ENCODE results near the gene GNA12. TPM values are rescaled to one million over a fixed set of nuclear protein-coding genes. Genes with fewer than 3 reads are reported as not detected.

Gene GNA12
- total RNA-seq, 3 donors from 2014 or later (not counting 1 experiment from before 2014, with no cell fraction given) = 12.6 to 20.2 (median 19.5) TPM

DNA sequence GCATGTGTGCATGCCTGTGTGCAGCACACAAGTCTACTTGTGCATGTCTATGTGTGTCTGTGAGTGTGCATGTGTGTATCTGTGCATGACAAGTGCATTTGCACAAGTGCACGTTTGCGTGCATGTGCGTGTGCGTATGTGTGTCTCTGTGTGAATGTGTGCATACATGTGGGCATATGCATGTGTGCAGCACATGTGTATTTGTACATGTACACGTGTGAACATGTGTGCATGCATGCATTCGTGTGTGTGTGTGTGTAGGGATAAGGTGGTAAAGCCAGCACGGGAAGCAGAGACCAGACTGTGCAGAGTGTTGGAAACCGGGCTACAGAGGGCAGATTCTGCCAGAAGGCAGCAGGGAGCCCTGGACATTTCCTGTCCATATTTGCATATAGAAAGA lies 35.9 kb upstream of the GNA12 start:
- H3K36me3 ChIP-seq (ENCODE audit: control insufficient read depth, insufficient read depth, low read length) = no peaks in the 10 kb centered on the region
- intact Hi-C loops (cut with micrococcal nuclease) = no loop called here
- TF ChIP-seq, protein P1, sequence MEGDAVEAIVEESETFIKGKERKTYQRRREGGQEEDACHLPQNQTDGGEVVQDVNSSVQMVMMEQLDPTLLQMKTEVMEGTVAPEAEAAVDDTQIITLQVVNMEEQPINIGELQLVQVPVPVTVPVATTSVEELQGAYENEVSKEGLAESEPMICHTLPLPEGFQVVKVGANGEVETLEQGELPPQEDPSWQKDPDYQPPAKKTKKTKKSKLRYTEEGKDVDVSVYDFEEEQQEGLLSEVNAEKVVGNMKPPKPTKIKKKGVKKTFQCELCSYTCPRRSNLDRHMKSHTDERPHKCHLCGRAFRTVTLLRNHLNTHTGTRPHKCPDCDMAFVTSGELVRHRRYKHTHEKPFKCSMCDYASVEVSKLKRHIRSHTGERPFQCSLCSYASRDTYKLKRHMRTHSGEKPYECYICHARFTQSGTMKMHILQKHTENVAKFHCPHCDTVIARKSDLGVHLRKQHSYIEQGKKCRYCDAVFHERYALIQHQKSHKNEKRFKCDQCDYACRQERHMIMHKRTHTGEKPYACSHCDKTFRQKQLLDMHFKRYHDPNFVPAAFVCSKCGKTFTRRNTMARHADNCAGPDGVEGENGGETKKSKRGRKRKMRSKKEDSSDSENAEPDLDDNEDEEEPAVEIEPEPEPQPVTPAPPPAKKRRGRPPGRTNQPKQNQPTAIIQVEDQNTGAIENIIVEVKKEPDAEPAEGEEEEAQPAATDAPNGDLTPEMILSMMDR (IDR thresholded peaks at IDR 0.05) = no peak
- peaks cover 13% of the 10 kb centered on the region for H3K4me1 ChIP-seq (ENCODE audit: control insufficient read depth, insufficient read depth, low read length)
- ATAC-seq (no peak), DNase-seq (no peak)
- H3K27ac ChIP-seq (ENCODE audit: low read length) = no peak overlapping the region
- no peak overlapping the region for H3K4me3 ChIP-seq (ENCODE audit: low read length)
- Mint-ChIP-seq H3K9me3 (no peaks in the 10 kb centered on the region), H3K27me3 (ENCODE audit: low read depth in 2 of 2) (peaks cover 0 to 4% of the 10 kb centered on the region in 2 donors), H3K36me3 (no peaks in the 10 kb centered on the region), H3K27ac (no peak overlapping the region), H3K4me3 (no peak overlapping the region), H3K4me1 (peaks cover 11 to 12% of the 10 kb centered on the region in 2 donors)
- no peaks in the 10 kb centered on the region for H3K9me3 ChIP-seq (ENCODE audit: control insufficient read depth, insufficient read depth, low read length)
- H3K27me3 ChIP-seq (ENCODE audit: control insufficient read depth, insufficient read depth, low read length) = no peaks in the 10 kb centered on the region
- 92% methylated on average over 8 of the region's 8 CpGs for WGBS (ENCODE audit: insufficient coverage)

DNA sequence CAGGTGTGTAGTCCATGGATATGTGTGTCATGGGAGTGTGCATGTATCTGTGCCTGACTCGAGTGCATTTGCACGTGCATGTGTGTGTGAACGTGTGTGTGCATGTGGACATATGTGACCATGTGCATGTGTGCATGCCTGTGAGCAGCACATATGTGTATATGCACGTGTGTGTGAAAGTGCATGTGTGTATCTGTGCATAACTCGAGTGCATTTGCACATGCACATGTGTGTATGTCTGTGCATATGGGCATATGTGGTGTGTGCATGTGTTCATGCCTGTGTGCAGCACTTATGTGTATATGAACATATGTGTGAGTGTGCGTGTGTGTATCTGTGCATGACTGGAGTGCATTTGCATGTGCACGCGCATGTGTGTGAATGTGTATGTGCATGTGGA lies 35.2 kb upstream of the GNA12 start:
- TF ChIP-seq, protein P1 (IDR thresholded peaks at IDR 0.05) = no peak
- no peak overlapping the region for H3K4me3 Mint-ChIP-seq
- H3K27me3 Mint-ChIP-seq (ENCODE audit: low read depth in 2 of 2) = peaks cover 0 to 7% of the 10 kb centered on the region in 2 donors
- H3K36me3 Mint-ChIP-seq = no peaks in the 10 kb centered on the region
- Histone ChIP-seq H3K27me3 (ENCODE audit: control insufficient read depth, insufficient read depth, low read length) (no peaks in the 10 kb centered on the region), H3K9me3 (ENCODE audit: control insufficient read depth, insufficient read depth, low read length) (no peaks in the 10 kb centered on the region), H3K4me3 (ENCODE audit: low read length) (no peak overlapping the region), H3K4me1 (ENCODE audit: control insufficient read depth, insufficient read depth, low read length) (peaks cover 13% of the 10 kb centered on the region), H3K36me3 (ENCODE audit: control insufficient read depth, insufficient read depth, low read length) (no peaks in the 10 kb centered on the region), H3K27ac (ENCODE audit: low read length) (no peak overlapping the region)
- no peaks in the 10 kb centered on the region for H3K9me3 Mint-ChIP-seq
- WGBS (ENCODE audit: insufficient coverage) = 90% methylated on average over 8 of the region's 8 CpGs
- H3K4me1 Mint-ChIP-seq = peaks cover 11 to 12% of the 10 kb centered on the region in 2 donors
- peak in 1 of 3 donors; percentile 36 for ATAC-seq
- intact Hi-C loops (cut with micrococcal nuclease) = no loop called here
- H3K27ac Mint-ChIP-seq = no peak overlapping the region
- no peak for DNase-seq

DNA sequence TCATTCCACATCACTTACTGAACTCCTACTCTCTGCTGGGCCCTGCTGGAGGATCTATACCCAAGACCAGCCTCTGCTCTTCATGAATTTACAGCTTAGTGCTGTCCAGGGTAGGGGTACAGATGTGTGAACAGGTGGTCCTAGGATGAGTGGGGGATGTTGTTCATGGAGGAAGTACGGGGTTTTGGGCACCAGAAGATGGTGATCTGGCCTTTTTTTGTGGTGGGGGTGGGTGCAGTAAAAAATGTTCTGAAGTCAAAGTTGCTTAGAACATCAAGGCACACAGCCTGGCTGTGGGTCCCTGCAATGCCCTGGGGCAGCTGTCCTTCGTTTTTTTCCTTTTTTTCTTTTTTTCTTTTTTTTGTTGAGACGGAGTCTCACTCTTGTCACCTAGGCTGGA lies 34.2 kb upstream of the GNA12 start:
- no peaks in the 10 kb centered on the region for H3K36me3 ChIP-seq (ENCODE audit: control insufficient read depth, insufficient read depth, low read length)
- TF ChIP-seq, protein P1 (IDR thresholded peaks at IDR 0.05) = no peak
- H3K4me3 ChIP-seq (ENCODE audit: low read length) = no peak overlapping the region
- WGBS (ENCODE audit: insufficient coverage) = 28% methylated on average over 3 of the region's 3 CpGs
- Mint-ChIP-seq H3K27me3 (ENCODE audit: low read depth in 2 of 2) (peaks cover 0 to 7% of the 10 kb centered on the region in 2 donors), H3K27ac (no peak overlapping the region), H3K9me3 (no peaks in the 10 kb centered on the region), H3K4me3 (no peak overlapping the region), H3K36me3 (no peaks in the 10 kb centered on the region), H3K4me1 (peaks cover 11 to 12% of the 10 kb centered on the region in 2 donors)
- no peaks in the 10 kb centered on the region for H3K9me3 ChIP-seq (ENCODE audit: control insufficient read depth, insufficient read depth, low read length)
- ATAC-seq (no peak), DNase-seq (no peak)
- peaks cover 13% of the 10 kb centered on the region for H3K4me1 ChIP-seq (ENCODE audit: control insufficient read depth, insufficient read depth, low read length)
- H3K27ac ChIP-seq (ENCODE audit: low read length) = no peak overlapping the region
- intact Hi-C loops (cut with micrococcal nuclease) = no loop called here
- no peaks in the 10 kb centered on the region for H3K27me3 ChIP-seq (ENCODE audit: control insufficient read depth, insufficient read depth, low read length)

DNA sequence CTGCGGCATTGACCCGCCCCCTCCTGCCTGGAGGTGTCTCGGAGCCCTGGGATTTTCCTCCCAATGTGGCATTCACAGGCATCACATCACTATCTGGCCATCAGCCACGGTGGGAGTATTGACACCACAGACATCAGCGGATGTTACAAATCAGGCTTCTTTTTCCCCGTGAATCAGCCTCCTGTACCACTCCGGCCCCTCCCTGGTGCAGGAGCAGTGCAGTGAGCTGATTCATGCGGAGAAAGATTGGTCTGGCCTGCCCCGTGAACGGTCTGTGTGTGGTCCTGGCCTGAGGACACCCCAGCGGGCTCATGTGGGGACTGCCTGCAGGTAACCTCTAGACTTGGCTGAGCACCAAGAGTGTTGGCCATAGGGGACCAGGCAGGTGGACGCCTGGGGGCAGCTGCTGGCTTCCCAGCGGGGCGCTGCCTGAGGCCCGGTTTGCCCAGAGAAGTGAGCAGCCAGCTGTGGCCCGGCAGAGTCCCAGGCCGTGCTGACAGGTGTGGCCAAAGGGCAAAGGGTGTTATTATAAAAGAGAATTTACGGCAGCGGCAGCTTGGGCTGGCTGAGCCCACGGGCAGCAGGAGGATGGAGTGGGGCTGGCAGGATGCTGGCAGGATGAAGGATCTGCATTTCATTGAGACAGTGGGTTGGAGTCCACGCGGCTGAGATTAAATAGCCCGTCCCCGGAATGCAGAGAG lies 32.1 kb upstream of the GNA12 start:
- Histone ChIP-seq H3K27me3 (ENCODE audit: control insufficient read depth, insufficient read depth, low read length) (no peaks in the 10 kb centered on the region), H3K27ac (ENCODE audit: low read length) (no peak overlapping the region), H3K4me3 (ENCODE audit: low read length) (no peak overlapping the region), H3K4me1 (ENCODE audit: control insufficient read depth, insufficient read depth, low read length) (peaks cover 15% of the 10 kb centered on the region), H3K36me3 (ENCODE audit: control insufficient read depth, insufficient read depth, low read length) (no peaks in the 10 kb centered on the region), H3K9me3 (ENCODE audit: control insufficient read depth, insufficient read depth, low read length) (no peaks in the 10 kb centered on the region)
- peaks cover 0 to 7% of the 10 kb centered on the region in 2 donors for H3K27me3 Mint-ChIP-seq (ENCODE audit: low read depth in 2 of 2)
- ATAC-seq (no peak), DNase-seq (no peak)
- 94% methylated on average over 22 of the region's 24 CpGs for WGBS (ENCODE audit: insufficient coverage)
- TF ChIP-seq, protein P1 (IDR thresholded peaks at IDR 0.05) = no peak
- no peak overlapping the region for H3K27ac Mint-ChIP-seq
- H3K9me3 Mint-ChIP-seq = no peaks in the 10 kb centered on the region
- intact Hi-C loops (cut with micrococcal nuclease) = no loop called here
- H3K4me1 Mint-ChIP-seq = peaks cover 11 to 12% of the 10 kb centered on the region in 2 donors
- no peak overlapping the region for H3K4me3 Mint-ChIP-seq
- H3K36me3 Mint-ChIP-seq = no peaks in the 10 kb centered on the region

All from natural killer cell (primary cell).